Left ventricle myocardium inferior (tissue), 1 donor: ENCODE measurements around the gene GSTP1. TPM values are rescaled to one million over a fixed set of nuclear protein-coding genes. Genes with fewer than 3 reads are reported as not detected.
"Not testable (repeated sequence)": the region's sequence is repeated elsewhere in the genome, so short reads cannot be mapped to it uniquely, and the experiment has no call there.

ENCODE experiments used
- DNase-seq: peaks from one replicate; pipeline ENCODE4 v3.0.0-alpha.2; 2020
- H3K27ac ChIP-seq: fragments of 200-600 bp; replicated peaks from 2 replicates; pipeline ENCODE4 v1.8.0; 2021
- H3K27me3 ChIP-seq: fragments of 200-600 bp; 2 replicates; pipeline ENCODE4 v1.8.0; 2021; ENCODE audit warnings: low read depth
- H3K36me3 ChIP-seq: fragments of 200-600 bp; 2 replicates; pipeline ENCODE4 v1.8.0; 2021
- H3K4me1 ChIP-seq: fragments of 200-600 bp; 2 replicates; pipeline ENCODE4 v1.8.0; 2021
- H3K4me3 ChIP-seq: fragments of 200-600 bp; 2 replicates; pipeline ENCODE4 v1.8.0; 2021; ENCODE audit warnings: mild to moderate bottlenecking, moderate library complexity
- H3K9me3 ChIP-seq: fragments of 200-600 bp; replicated peaks from 2 replicates; pipeline ENCODE4 v1.8.0; 2021
- intact Hi-C: fragments of 100-400 bp; cut with micrococcal nuclease; formaldehyde crosslinking; loops from one replicate; pipeline ENCODE4 v1.11.0; 2022
- total RNA-seq: library from RNA; stranded (reverse); fragmentation: NEBNext Ultra II Directional; extraction: Animal tissue kit (Norgen Biotek cat#: 25700); gene quantifications from one replicate; pipeline ENCODE4 v1.2.1, GENCODE V29; 2021
- TF ChIP-seq, protein P1 (sequence below): fragments of 200-600 bp; IDR thresholded peaks from 2 replicates; pipeline ENCODE4 v1.8.0; 2021; ENCODE audit warnings: antibody characterized with exemption, mild to moderate bottlenecking, borderline replicate concordance
- donor health status: DM: no; HTN: yes; CAD: no; lungs with severe emphysema.

GSTP1 gene
- total RNA-seq, 1 donor from 2014 or later, result 313 TPM

- H3K36me3 ChIP-seq, result peaks cover 37% of the 10 kb centered on the region
- no peaks in the 10 kb centered on the region for H3K27me3 ChIP-seq
- intact Hi-C loops, result no loop called here
- peak overlapping the region; percentile 99 for H3K27ac ChIP-seq
- no peaks in the 10 kb centered on the region for H3K9me3 ChIP-seq
- peak overlapping the region; percentile 91 for H3K4me3 ChIP-seq
- H3K4me1 ChIP-seq, result peaks cover 24% of the 10 kb centered on the region
- DNase-seq, result no peak
- TF ChIP-seq, protein P1, sequence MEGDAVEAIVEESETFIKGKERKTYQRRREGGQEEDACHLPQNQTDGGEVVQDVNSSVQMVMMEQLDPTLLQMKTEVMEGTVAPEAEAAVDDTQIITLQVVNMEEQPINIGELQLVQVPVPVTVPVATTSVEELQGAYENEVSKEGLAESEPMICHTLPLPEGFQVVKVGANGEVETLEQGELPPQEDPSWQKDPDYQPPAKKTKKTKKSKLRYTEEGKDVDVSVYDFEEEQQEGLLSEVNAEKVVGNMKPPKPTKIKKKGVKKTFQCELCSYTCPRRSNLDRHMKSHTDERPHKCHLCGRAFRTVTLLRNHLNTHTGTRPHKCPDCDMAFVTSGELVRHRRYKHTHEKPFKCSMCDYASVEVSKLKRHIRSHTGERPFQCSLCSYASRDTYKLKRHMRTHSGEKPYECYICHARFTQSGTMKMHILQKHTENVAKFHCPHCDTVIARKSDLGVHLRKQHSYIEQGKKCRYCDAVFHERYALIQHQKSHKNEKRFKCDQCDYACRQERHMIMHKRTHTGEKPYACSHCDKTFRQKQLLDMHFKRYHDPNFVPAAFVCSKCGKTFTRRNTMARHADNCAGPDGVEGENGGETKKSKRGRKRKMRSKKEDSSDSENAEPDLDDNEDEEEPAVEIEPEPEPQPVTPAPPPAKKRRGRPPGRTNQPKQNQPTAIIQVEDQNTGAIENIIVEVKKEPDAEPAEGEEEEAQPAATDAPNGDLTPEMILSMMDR, result no peak
These were observed 1.6 kb downstream of the GSTP1 start for GRCh38 chr11:67584881-67585873.

GRCh38 chr11:67585911-67586310, 2.3 kb downstream of the GSTP1 start:
- TF ChIP-seq, protein P1, result no peak
- H3K4me1 ChIP-seq, result peaks cover 24% of the 10 kb centered on the region
- H3K27ac ChIP-seq, result no peak overlapping the region
- H3K4me3 ChIP-seq, result no peak overlapping the region
- intact Hi-C loops, result no loop called here
- no peaks in the 10 kb centered on the region for H3K9me3 ChIP-seq
- no peaks in the 10 kb centered on the region for H3K27me3 ChIP-seq
- peaks cover 37% of the 10 kb centered on the region for H3K36me3 ChIP-seq
- DNase-seq, result no peak

GRCh38 chr11:67586568-67587250, 3.1 kb downstream of the GSTP1 start:
- DNase-seq, result no peak
- no peak overlapping the region for H3K27ac ChIP-seq
- H3K4me3 ChIP-seq, result no peak overlapping the region
- no peaks in the 10 kb centered on the region for H3K27me3 ChIP-seq
- H3K36me3 ChIP-seq, result peaks cover 37% of the 10 kb centered on the region
- H3K4me1 ChIP-seq, result peaks cover 24% of the 10 kb centered on the region
- intact Hi-C loops, result no loop called here
- no peaks in the 10 kb centered on the region for H3K9me3 ChIP-seq
- TF ChIP-seq, protein P1, result no peak

- Histone ChIP-seq H3K27ac (no peak overlapping the region), H3K4me3 (no peak overlapping the region), H3K27me3 (no peaks in the 10 kb centered on the region), H3K9me3 (no peaks in the 10 kb centered on the region), H3K36me3 (peaks cover 37% of the 10 kb centered on the region), H3K4me1 (peaks cover 18% of the 10 kb centered on the region)
- DNase-seq, result no peak
- intact Hi-C loops, result no loop called here
- TF ChIP-seq, protein P1, result no peak
These were observed 4.5 kb downstream of the GSTP1 start for GRCh38 chr11:67588136-67588503.

DNA sequence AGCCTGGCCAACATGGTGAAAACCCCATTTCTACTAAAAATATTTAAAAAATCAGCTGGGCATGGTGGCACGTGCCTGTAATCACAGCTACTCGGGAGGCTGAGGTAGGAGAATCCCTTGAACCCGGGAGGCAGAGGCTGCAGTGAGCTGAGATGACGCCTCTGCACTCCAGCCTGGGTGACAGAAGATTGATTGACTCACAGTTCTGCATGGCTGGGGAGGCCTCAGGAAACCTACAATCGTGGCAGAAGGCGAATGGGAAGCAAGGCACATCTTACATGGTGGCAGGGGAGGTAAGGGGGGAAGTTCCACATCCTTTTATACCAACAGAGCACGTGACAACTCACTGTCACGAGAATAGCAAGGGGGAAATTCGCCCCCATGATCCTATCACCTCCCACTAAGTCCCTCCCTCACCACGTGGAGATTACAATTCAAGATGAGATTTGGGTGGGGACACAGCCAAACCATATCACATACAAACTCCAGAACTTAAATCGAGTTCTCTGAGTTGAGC, 5.3 kb downstream of the GSTP1 start:
- DNase-seq, intact Hi-C loops: not testable (repeated sequence)

More for the DNA sequence above, 5.3 kb downstream of the GSTP1 start:
- not testable (repeated sequence) for H3K9me3 ChIP-seq, H3K27ac ChIP-seq, H3K4me3 ChIP-seq, H3K27me3 ChIP-seq
- Histone ChIP-seq H3K4me1 (peaks cover 14% of the 10 kb centered on the region), H3K36me3 (peaks cover 37% of the 10 kb centered on the region)
